HPDE6-E6E7 (cell line): ENCODE measurements around the gene CFAP119.
"Not testable (repeated sequence)": the region's sequence is repeated elsewhere in the genome, so short reads cannot be mapped to it uniquely, and the experiment has no call there.

Experiments used
- DNase-seq: peaks from one replicate; pipeline ENCODE4 v3.0.0; 2011; ENCODE audit warnings: missing footprints; ENCODE audit errors: extremely low spot score

CFAP119 gene

GRCh38 chr16:30761928-30762902, at the start of gene CFAP119, which contains the start of gene RNF40:
Gene CFAP119 (minus strand): TSS chr16:30762062. CDS start chr16:30761748, 314 bp downstream.
Gene RNF40 (plus strand): TSS chr16:30762322. CDS start chr16:30762546, 224 bp downstream.
- DNase-seq: peak; percentile 99

- not testable (repeated sequence) for DNase-seq
Observed at GRCh38 chr16:30809675-30810074, 47.8 kb upstream of the CFAP119 start.

GRCh38 chr16:30808890-30809426, 47.1 kb upstream of the CFAP119 start:
- DNase-seq: not testable (repeated sequence)

- DNase-seq: no peak
Observed at GRCh38 chr16:30808146-30808545, 46.3 kb upstream of the CFAP119 start.

GRCh38 chr16:30805370-30806169, 43.7 kb upstream of the CFAP119 start:
- peak; percentile 71 for DNase-seq

- DNase-seq: no peak
Observed at GRCh38 chr16:30805056-30805369, 43.2 kb upstream of the CFAP119 start.

- DNase-seq: no peak
Observed at GRCh38 chr16:30802936-30803335, 41.1 kb upstream of the CFAP119 start.

GRCh38 chr16:30797670-30798309, 35.9 kb upstream of the CFAP119 start:
- no peak for DNase-seq

- DNase-seq: no peak
Observed at GRCh38 chr16:30794634-30795033, 32.8 kb upstream of the CFAP119 start.

- DNase-seq: no peak
Observed at GRCh38 chr16:30793508-30794069, 31.7 kb upstream of the CFAP119 start.

GRCh38 chr16:30787613-30788378, 25.9 kb upstream of the CFAP119 start:
- no peak for DNase-seq

- DNase-seq: no peak
Observed at GRCh38 chr16:30786936-30787612, 25.2 kb upstream of the CFAP119 start, which contains the start of gene ZNF629. Gene ZNF629 (minus strand): TSS chr16:30787205. CDS start chr16:30784482, 2,723 bp downstream.

- peak; percentile 69 for DNase-seq
Observed at GRCh38 chr16:30786115-30786935, 24.5 kb upstream of the CFAP119 start.

- no peak for DNase-seq
Observed at GRCh38 chr16:30785126-30786106, 23.6 kb upstream of the CFAP119 start.

GRCh38 chr16:30784215-30784614, 22.4 kb upstream of the CFAP119 start:
- no peak for DNase-seq

- no peak for DNase-seq
Observed at GRCh38 chr16:30783280-30784109, 21.6 kb upstream of the CFAP119 start.
